Heart left ventricle (tissue), 16 donors: ENCODE data around the gene FXR2. TPM values are rescaled to one million over a fixed set of nuclear protein-coding genes. Genes with fewer than 3 reads are reported as not detected.
A peak's percentile ranks its signal among the peaks of the same experiment; 100 is the strongest.

Experiments used
- ATAC-seq, 4 donors: fragments of 200-7000 bp; cut with Tn5 transposase; one replicate each; pipeline ENCODE4 v1.9.1; 2020 to 2022; ENCODE audit warnings: moderate library complexity in 4 of 4, mild to moderate bottlenecking in 3 of 4, moderate number of reproducible peaks in 1 of 4
- DNase-seq, 5 donors: peaks; one replicate each; pipeline ENCODE4 v3.0.0-alpha.2; 2020
- H3K27ac ChIP-seq, 12 donors: fragments of 200-600 bp; sonication (generic) in 4 of 12; one replicate each; pipeline versions ENCODE4 v1.5.0 to v1.8.0; 2016 to 2022; ENCODE audit warnings: mild to moderate bottlenecking in 2 of 12
- H3K27me3 ChIP-seq, 9 donors: fragments of 200-600 bp; sonication (generic) in 2 of 9; one replicate each; pipeline versions ENCODE4 v1.5.1 to v1.8.0; 2016 to 2022; ENCODE audit warnings: mild to moderate bottlenecking in 3 of 9
- H3K36me3 ChIP-seq, 9 donors: fragments of 200-600 bp; sonication (generic) in 2 of 9; one replicate each; pipeline versions ENCODE4 v1.5.0 to v1.8.0; 2018 to 2022; ENCODE audit warnings: mild to moderate bottlenecking in 2 of 9
- H3K4me1 ChIP-seq, 12 donors: fragments of 200-600 bp; sonication (generic) in 4 of 12; one replicate each; pipeline versions ENCODE4 v1.5.0 to v1.8.0; 2016 to 2022; ENCODE audit warnings: mild to moderate bottlenecking in 3 of 12
- H3K4me3 ChIP-seq, 12 donors: fragments of 200-600 bp; sonication (generic) in 4 of 12; one replicate each; pipeline versions ENCODE4 v1.5.0 to v1.8.0; 2017 to 2022; ENCODE audit warnings: mild to moderate bottlenecking in 9 of 12, moderate library complexity in 4 of 12
- H3K9me3 ChIP-seq, 12 donors: fragments of 200-600 bp; sonication (generic) in 4 of 12; one replicate each; pipeline versions ENCODE4 v1.5.0 to v1.8.0; 2016 to 2022; ENCODE audit warnings: mild to moderate bottlenecking in 1 of 12
- CTCF ChIP-seq, 12 donors: fragments of 200-600 bp; sonication (generic) in 4 of 12; IDR thresholded peaks; one replicate each; pipeline versions ENCODE4 v1.5.0 to v1.8.0; 2018 to 2022; ENCODE audit warnings: antibody characterized with exemption in 12 of 12, mild to moderate bottlenecking in 5 of 12
- POLR2A ChIP-seq, 2 donors: fragments of 450-650 bp; IDR thresholded peaks; one replicate each; pipeline ENCODE4 v1.6.1; 2017; ENCODE audit warnings: antibody characterized with exemption in 2 of 2, mild to moderate bottlenecking in 2 of 2, moderate library complexity in 2 of 2
- whole genome bisulfite sequencing, 4 donors: extraction: QIAGEN DNeasy Blood & Tissue Kit in 2 of 4; methylation state at CpG; one replicate each; pipeline versions ENCODE4 v1.1.5 to v1.1.7; 2013 to 2018; 5-methylcytosine and 5-hydroxymethylcytosine counted together
- intact Hi-C, 10 donors: fragments of 100-400 bp; cut with DNase I; formaldehyde crosslinking; loops; one replicate each; pipeline versions ENCODE4 v1.11.1 to v1.14.2; 2022
- polyA plus RNA-seq, 2 donors: library from polyadenylated mRNA; stranded (reverse); fragments of 200-250 nt; gene quantifications; one replicate each; pipeline ENCODE4 v1.2.3, GENCODE V29; 2013
- total RNA-seq, 9 donors: library from RNA; depleted of rRNA in 2 of 9; stranded (reverse); fragments of >200 nt in 2 of 9; fragmentation: NEBNext Ultra II Directional in 3 of 9; extraction: Animal tissue kit (Norgen Biotek cat#: 25700) in 3 of 9; gene quantifications; one replicate each; pipeline versions ENCODE4 v1.1.0 to v1.2.4, GENCODE V29; 2016 to 2023
- donor health status: ischemic (EF 13 %, LVEDD 7.1; RV severe dilation, severe dysfunction).
- donor health status: healthy with polysubstance abuse.
- donor health status: DM: no; HTN: yes; CAD: no.
- donor health status: DM: no; HTN: no; CAD: no.
- donor health status: ischemic (EF 25% LVEDD 6.9; RV normal size, moderate dysfunction).
- donor health status: ischemic (EF 25% LVEDD 5.7; RV mildly dilated, moderate dysfunction).
- donor health status: healthy.
- donor health status: DM: yes; HTN: yes; CAD: no.
- donor health status: ischemic (EF 35%, LVEDD 5.7; RV mildly dilated, moderate dysfunction).
- donor health status: nonischemic (EF 11% LVEDD 7.7; RV severe dilation, severe dysfunction).
- donor health status: DM: yes; HTN: yes; CAD: no.
- donor health status: PGD.
- donor health status: ischemic (EF 29% LVEDD 5.4; RV normal size, mild dysfunction).
- donor health status: nonischemic (EF 23%, LVEDD 6.1; RV moderate dilation, normal function).

Gene FXR2
- total and polyA plus RNA-seq, 11 donors: 68.0 to 123 (median 98.6) TPM

GRCh38 chr17:7591596-7591995, 23.1 kb downstream of the FXR2 start:
- Histone ChIP-seq H3K27me3 (no peaks in the 10 kb centered on the region), H3K36me3 (peaks cover 6 to 80% (median 71%) of the 10 kb centered on the region in 9 donors), H3K27ac (no peak overlapping the region), H3K4me1 (peaks cover 3 to 31% (median 15%) of the 10 kb centered on the region in 12 donors), H3K4me3 (no peak overlapping the region), H3K9me3 (no peaks in the 10 kb centered on the region)
- intact Hi-C loops: no loop called here
- no peak for ATAC-seq
- 81 to 92% (median 89%) methylated on average over 5 of the region's 5 CpGs for WGBS, 4 donors
- TF ChIP-seq CTCF (IDR thresholded peaks at IDR 0.05): no peak
- TF ChIP-seq POLR2A (IDR thresholded peaks at IDR 0.05): no peak
- no peak for DNase-seq

- WGBS, 4 donors: 65 to 84% (median 81%) methylated on average over 2 to 4 of the region's 4 CpGs
- intact Hi-C loops: no loop called here
- H3K4me1 ChIP-seq: peaks cover 3 to 35% (median 15%) of the 10 kb centered on the region in 12 donors
- DNase-seq: peak in 1 of 5 donors; percentile 24
- H3K27me3 ChIP-seq: no peaks in the 10 kb centered on the region
- no peak overlapping the region for H3K27ac ChIP-seq
- no peak for TF ChIP-seq CTCF (IDR thresholded peaks at IDR 0.05)
- no peak for TF ChIP-seq POLR2A (IDR thresholded peaks at IDR 0.05)
- H3K9me3 ChIP-seq: no peaks in the 10 kb centered on the region
- H3K36me3 ChIP-seq: peaks cover 6 to 74% (median 62%) of the 10 kb centered on the region in 9 donors
- no peak overlapping the region for H3K4me3 ChIP-seq
- no peak for ATAC-seq
Measured at GRCh38 chr17:7590743-7591142, 24.0 kb downstream of the FXR2 start.

- no peaks in the 10 kb centered on the region for H3K9me3 ChIP-seq
- WGBS, 4 donors: 64 to 75% (median 67%) methylated on average over 19 to 24 of the region's 24 CpGs
- H3K27me3 ChIP-seq: no peaks in the 10 kb centered on the region
- DNase-seq: peak in 1 of 5 donors; percentile 36
- peak in 2 of 4 donors; percentile 3 for ATAC-seq
- H3K36me3 ChIP-seq: peaks cover 6 to 71% (median 56%) of the 10 kb centered on the region in 9 donors
- H3K27ac ChIP-seq: peak within 1 kb of the TSS in 9 of 12 donors; percentile 13 to 89 (median 51)
- H3K4me3 ChIP-seq: peak within 1 kb of the TSS; percentile 5 to 66 (median 46)
- peaks cover 3 to 42% (median 19%) of the 10 kb centered on the region in 12 donors for H3K4me1 ChIP-seq
- intact Hi-C loops: loop anchor here in 4 of 10 donors (5.0 to 10.0 kb wide), 2 partner anchors 97 to 235 kb away; partner anchors contain the start of genes KCTD11 (in 2 of the 4), TMEM95 (in 2 of the 4), TP53 (in 2 of the 4) and WRAP53 (in 2 of the 4)
- TF ChIP-seq POLR2A (IDR thresholded peaks at IDR 0.05): no peak
- TF ChIP-seq CTCF (IDR thresholded peaks at IDR 0.05): no peak
Measured at GRCh38 chr17:7589891-7590691, 24.6 kb downstream of the FXR2 start, which contains the start of gene SOX15. SOX15 (minus strand) TSS chr17:7590094; CDS start chr17:7589676, 418 bp downstream.
